Measurements from ENCODE around the gene XRCC1.

XRCC1 gene

DNA sequence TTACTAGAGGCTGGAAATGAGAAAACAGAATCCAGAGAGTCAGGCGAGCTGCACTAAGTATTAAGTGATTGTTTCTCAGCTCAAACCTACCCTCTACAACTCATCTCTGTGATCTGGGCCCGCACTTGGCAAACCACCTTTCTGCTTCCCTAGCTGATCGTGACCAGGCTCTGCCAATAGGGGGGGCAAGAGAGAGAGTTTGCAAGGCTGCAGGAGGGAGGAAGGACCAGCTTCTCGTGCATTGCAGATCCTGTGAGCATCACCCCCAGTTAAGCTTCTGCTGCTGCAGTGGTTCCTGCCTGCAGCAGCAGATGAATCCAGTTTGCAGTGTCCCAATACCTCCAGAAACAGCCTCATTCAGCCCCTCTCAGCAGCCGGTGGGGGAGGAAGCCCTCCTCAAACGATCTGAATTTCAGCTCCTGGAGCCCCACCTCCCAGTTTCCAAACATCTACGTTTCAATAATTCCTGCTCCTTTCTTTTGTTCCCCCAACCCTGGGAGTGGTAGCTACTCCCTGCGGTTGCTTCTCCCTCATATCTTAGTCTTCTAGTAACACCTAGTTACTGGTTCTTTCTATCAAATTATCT, 20.0 kb downstream of the XRCC1 start:
- Histone ChIP-seq H3K9ac (ENCODE audit: low read length) (no peak overlapping the region), H3K27me3 (replicated peaks; ENCODE audit: insufficient read depth, low read length) (no peaks in the 10 kb centered on the region), H3K9me2 (replicated peaks; ENCODE audit: insufficient read depth, low read length) (no peaks in the 10 kb centered on the region), H3K27ac (ENCODE audit: low read length) (no peak overlapping the region), H3K79me2 (ENCODE audit: low read length) (no peaks in the 10 kb centered on the region), H3K4me3 (ENCODE audit: low read length) (no peak overlapping the region), H2AFZ (ENCODE audit: low read length) (no peak overlapping the region), H3K36me3 (replicated peaks; ENCODE audit: insufficient read depth, low read length) (no peaks in the 10 kb centered on the region), H3K4me2 (ENCODE audit: low read depth, low read length) (no peak overlapping the region), H3K9me3 (replicated peaks; ENCODE audit: insufficient read depth, low read length) (no peaks in the 10 kb centered on the region), H4K20me1 (ENCODE audit: insufficient read depth, low read length) (no peaks in the 10 kb centered on the region), H3K4me1 (ENCODE audit: low read length) (no peaks in the 10 kb centered on the region), H3F3A (ENCODE audit: insufficient read depth, low read length) (no peaks in the 10 kb centered on the region)
- peak; percentile 67 for DNase-seq
- no peak for TF ChIP-seq EZH2phosphoT487 (IDR thresholded peaks at IDR 0.05; ENCODE audit: low read length)
- TF ChIP-seq, protein P1, sequence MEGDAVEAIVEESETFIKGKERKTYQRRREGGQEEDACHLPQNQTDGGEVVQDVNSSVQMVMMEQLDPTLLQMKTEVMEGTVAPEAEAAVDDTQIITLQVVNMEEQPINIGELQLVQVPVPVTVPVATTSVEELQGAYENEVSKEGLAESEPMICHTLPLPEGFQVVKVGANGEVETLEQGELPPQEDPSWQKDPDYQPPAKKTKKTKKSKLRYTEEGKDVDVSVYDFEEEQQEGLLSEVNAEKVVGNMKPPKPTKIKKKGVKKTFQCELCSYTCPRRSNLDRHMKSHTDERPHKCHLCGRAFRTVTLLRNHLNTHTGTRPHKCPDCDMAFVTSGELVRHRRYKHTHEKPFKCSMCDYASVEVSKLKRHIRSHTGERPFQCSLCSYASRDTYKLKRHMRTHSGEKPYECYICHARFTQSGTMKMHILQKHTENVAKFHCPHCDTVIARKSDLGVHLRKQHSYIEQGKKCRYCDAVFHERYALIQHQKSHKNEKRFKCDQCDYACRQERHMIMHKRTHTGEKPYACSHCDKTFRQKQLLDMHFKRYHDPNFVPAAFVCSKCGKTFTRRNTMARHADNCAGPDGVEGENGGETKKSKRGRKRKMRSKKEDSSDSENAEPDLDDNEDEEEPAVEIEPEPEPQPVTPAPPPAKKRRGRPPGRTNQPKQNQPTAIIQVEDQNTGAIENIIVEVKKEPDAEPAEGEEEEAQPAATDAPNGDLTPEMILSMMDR (IDR thresholded peaks at IDR 0.05; ENCODE audit: low read length), result peak; percentile 81

DNA sequence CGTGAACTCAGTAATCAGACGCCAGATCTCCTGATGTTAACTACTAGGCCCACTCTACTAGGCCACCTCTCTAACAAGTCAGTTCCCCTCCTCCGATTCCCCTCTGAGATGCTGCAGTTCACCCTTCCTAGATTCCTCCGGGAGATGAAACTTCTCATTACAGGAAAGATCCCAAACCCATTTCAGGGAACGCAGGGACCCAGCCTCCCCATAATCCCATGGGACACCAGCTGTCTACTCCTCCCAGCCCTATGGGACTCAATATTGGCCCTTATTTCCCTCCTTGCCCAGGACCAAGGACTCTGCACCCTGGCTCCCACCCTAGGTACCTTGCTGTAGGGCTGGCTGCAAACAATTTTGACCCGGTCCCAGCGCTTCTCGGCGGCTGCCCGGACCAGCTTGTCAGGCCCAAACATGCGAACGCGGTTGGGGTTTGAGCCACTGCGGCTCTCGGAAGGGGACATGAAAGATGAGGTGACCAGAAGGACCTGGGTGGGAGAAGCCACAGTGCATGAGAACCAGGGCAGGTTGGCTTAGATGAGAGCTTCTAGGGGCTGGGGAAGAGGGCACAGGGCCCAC, 20.9 kb downstream of the XRCC1 start:
- Histone ChIP-seq H3K27me3 (replicated peaks; ENCODE audit: insufficient read depth, low read length) (no peaks in the 10 kb centered on the region), H3K4me3 (ENCODE audit: low read length) (no peak overlapping the region), H3K9me3 (replicated peaks; ENCODE audit: insufficient read depth, low read length) (no peaks in the 10 kb centered on the region), H3K9me2 (replicated peaks; ENCODE audit: insufficient read depth, low read length) (no peaks in the 10 kb centered on the region), H2AFZ (ENCODE audit: low read length) (no peak overlapping the region), H3K27ac (ENCODE audit: low read length) (no peak overlapping the region), H3K36me3 (replicated peaks; ENCODE audit: insufficient read depth, low read length) (no peaks in the 10 kb centered on the region), H3K9ac (ENCODE audit: low read length) (no peak overlapping the region), H3K79me2 (ENCODE audit: low read length) (no peaks in the 10 kb centered on the region), H4K20me1 (ENCODE audit: insufficient read depth, low read length) (no peaks in the 10 kb centered on the region), H3F3A (ENCODE audit: insufficient read depth, low read length) (no peaks in the 10 kb centered on the region), H3K4me2 (ENCODE audit: low read depth, low read length) (no peak overlapping the region), H3K4me1 (ENCODE audit: low read length) (no peaks in the 10 kb centered on the region)
- DNase-seq, result no peak
- TF ChIP-seq, protein P1 (IDR thresholded peaks at IDR 0.05; ENCODE audit: low read length), result no peak
- no peak for TF ChIP-seq EZH2phosphoT487 (IDR thresholded peaks at IDR 0.05; ENCODE audit: low read length)
- TF ChIP-seq EZH2 (optimal IDR thresholded peaks at IDR 0.05; ENCODE audit: low read depth, low read length), result no peak

DNA sequence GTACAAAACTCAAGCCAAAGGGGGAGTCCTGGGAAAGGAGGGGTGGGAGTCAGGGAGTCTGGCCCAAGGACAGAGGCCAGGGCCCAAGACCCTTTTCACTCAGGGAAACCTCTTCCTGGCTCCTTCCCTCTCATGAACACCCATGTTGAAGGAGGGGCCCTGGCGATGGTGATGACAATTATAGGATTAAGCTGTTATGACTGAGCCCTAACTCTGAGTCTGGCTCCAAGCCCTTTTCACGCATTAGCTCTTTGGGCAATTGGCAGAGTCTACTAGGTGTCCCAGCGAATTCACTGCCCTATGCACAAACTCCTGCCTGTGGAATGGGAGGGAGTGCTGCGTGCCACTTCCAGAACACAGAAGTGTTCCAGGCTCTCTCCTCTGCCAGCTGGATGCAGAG, 21.7 kb downstream of the XRCC1 start:
- H3K4me2 ChIP-seq (ENCODE audit: low read depth, low read length), result no peak overlapping the region
- H3F3A ChIP-seq (ENCODE audit: insufficient read depth, low read length), result no peaks in the 10 kb centered on the region
- TF ChIP-seq EZH2 (optimal IDR thresholded peaks at IDR 0.05; ENCODE audit: low read depth, low read length) (no peak), EZH2phosphoT487 (IDR thresholded peaks at IDR 0.05; ENCODE audit: low read length) (no peak)
- TF ChIP-seq, protein P1 (IDR thresholded peaks at IDR 0.05; ENCODE audit: low read length), result no peak
- no peak overlapping the region for H3K4me3 ChIP-seq (ENCODE audit: low read length)
- H3K4me1 ChIP-seq (ENCODE audit: low read length), result no peaks in the 10 kb centered on the region
- DNase-seq, result no peak
- no peaks in the 10 kb centered on the region for H4K20me1 ChIP-seq (ENCODE audit: insufficient read depth, low read length)
- H3K79me2 ChIP-seq (ENCODE audit: low read length), result no peaks in the 10 kb centered on the region
- no peaks in the 10 kb centered on the region for H3K36me3 ChIP-seq (replicated peaks; ENCODE audit: insufficient read depth, low read length)
- H3K27ac ChIP-seq (ENCODE audit: low read length), result no peak overlapping the region
- H3K9me2 ChIP-seq (replicated peaks; ENCODE audit: insufficient read depth, low read length), result no peaks in the 10 kb centered on the region
- H2AFZ ChIP-seq (ENCODE audit: low read length), result no peak overlapping the region
- H3K27me3 ChIP-seq (replicated peaks; ENCODE audit: insufficient read depth, low read length), result no peaks in the 10 kb centered on the region
- H3K9ac ChIP-seq (ENCODE audit: low read length), result no peak overlapping the region
- no peaks in the 10 kb centered on the region for H3K9me3 ChIP-seq (replicated peaks; ENCODE audit: insufficient read depth, low read length)
